A673 (cell line): ENCODE results near the gene SST. TPM values are rescaled to one million over a fixed set of nuclear protein-coding genes. Genes with fewer than 3 reads are reported as not detected.

Source experiments
- BruUV-seq: library from RNA; stranded (reverse); fragments of 400-500 nt; replicated peaks from 2 replicates; lab custom pipeline; 2021; lab: Mats Ljungman, UMichigan
- CTCF ChIA-PET: fragments of 300-600 bp; sonication (Branson Sonifier 250); formaldehyde crosslinking; loops from one replicate; lab custom pipeline; 2022; ENCODE audit warnings: antibody characterized with exemption; lab: Charles Lee
- POLR2A ChIA-PET: fragments of 300-600 bp; sonication (Branson Sonifier 250); formaldehyde crosslinking; loops from one replicate; lab custom pipeline; 2022; ENCODE audit warnings: antibody characterized with exemption; ENCODE audit not compliant: low non-redundant PET; lab: Charles Lee
- DNase-seq: peaks from one replicate; pipeline ENCODE4 v3.0.0-alpha.2; 2015; ENCODE audit warnings: low spot score
- H3K27ac ChIP-seq: fragments of 200-600 bp; sonication (generic); 2 replicates; pipeline ENCODE4 v1.5.1; 2016; ENCODE audit warnings: mixed run types, low read depth, mild to moderate bottlenecking, mixed read lengths, antibody characterized with exemption, low read length; ENCODE audit not compliant: poor library complexity, severe bottlenecking
- H3K27me3 ChIP-seq: fragments of 200-600 bp; sonication (generic); replicated peaks from 2 replicates; pipeline ENCODE4 v1.6.1; 2017; ENCODE audit warnings: mixed run types, low read depth, mild to moderate bottlenecking, mixed read lengths, antibody characterized with exemption, low read length; ENCODE audit not compliant: insufficient read depth, poor library complexity
- H3K36me3 ChIP-seq: fragments of 200-600 bp; sonication (generic); 2 replicates; pipeline ENCODE4 v1.6.1; 2016; ENCODE audit warnings: mixed run types, mild to moderate bottlenecking, mixed read lengths, antibody characterized with exemption, low read length; ENCODE audit not compliant: insufficient read depth, poor library complexity, severe bottlenecking
- H3K4me1 ChIP-seq: fragments of 200-600 bp; sonication (generic); 2 replicates; pipeline ENCODE4 v1.6.1; 2017; ENCODE audit warnings: mixed run types, mild to moderate bottlenecking, mixed read lengths, antibody characterized with exemption, low read length; ENCODE audit not compliant: insufficient read depth, poor library complexity, severe bottlenecking
- H3K4me3 ChIP-seq: fragments of 200-600 bp; sonication (generic); 2 replicates; pipeline ENCODE4 v1.5.1; 2016; ENCODE audit warnings: low read depth, mixed run types, mild to moderate bottlenecking, mixed read lengths, low read length; ENCODE audit not compliant: poor library complexity, severe bottlenecking
- H3K9me3 ChIP-seq: fragments of 200-600 bp; sonication (generic); 2 replicates; pipeline ENCODE4 v1.6.1; 2016; ENCODE audit warnings: mixed run types, low read depth, mild to moderate bottlenecking, mixed read lengths, antibody characterized with exemption, low read length; ENCODE audit not compliant: poor library complexity, severe bottlenecking
- CTCF ChIP-seq: fragments of 300-800, 200-600 bp; sonication (generic); conservative IDR thresholded peaks from 2 replicates; pipeline ENCODE4 v1.5.1; 2017; ENCODE audit warnings: low read depth, mild to moderate bottlenecking, antibody characterized with exemption, low read length, moderate library complexity, mixed read lengths
- EZH2 ChIP-seq: fragments of 200-600 bp; sonication (generic); IDR thresholded peaks from 2 replicates; pipeline ENCODE4 v1.6.1; 2017; ENCODE audit warnings: borderline replicate concordance, low read depth, mild to moderate bottlenecking, mixed read lengths, antibody characterized with exemption, low read length; ENCODE audit not compliant: poor library complexity, severe bottlenecking
- intact Hi-C: fragments of 100-400 bp; cut with micrococcal nuclease; formaldehyde crosslinking; loops from one replicate; pipeline ENCODE4 v1.10.0; 2022; ENCODE audit not compliant: unreplicated experiment
- total RNA-seq: library from RNA; stranded (reverse); gene quantifications from 2 replicates; pipeline ENCODE4 v1.2.3, GENCODE V29; 2021

The SST gene
- total RNA-seq, 1 experiment from 2014 or later: not detected

- no peaks in the 10 kb centered on the region for H3K36me3 ChIP-seq
- BruUV-seq: no TSS peak
- no peak for DNase-seq
- ChIA-PET POLR2A (no interaction called here), CTCF (no interaction called here)
- no peaks in the 10 kb centered on the region for H3K27me3 ChIP-seq
- intact Hi-C loops: no loop called here
- no peak for TF ChIP-seq EZH2
- TF ChIP-seq CTCF: no peak
- no peaks in the 10 kb centered on the region for H3K9me3 ChIP-seq
- H3K4me1 ChIP-seq: no peaks in the 10 kb centered on the region
- H3K4me3 ChIP-seq: no peak overlapping the region
- H3K27ac ChIP-seq: no peak overlapping the region
These were observed 28.6 kb upstream of the SST start for GRCh38 chr3:187698499-187699399.

- ChIA-PET CTCF (no interaction called here), POLR2A (interaction anchor here (0.5 kb wide), 1 partner anchor 1157 kb away, joined by 7 read pairs; no protein-coding TSS in a partner anchor)
- Histone ChIP-seq H3K27me3 (no peaks in the 10 kb centered on the region), H3K36me3 (no peaks in the 10 kb centered on the region), H3K27ac (no peak overlapping the region), H3K4me3 (no peak overlapping the region), H3K9me3 (no peaks in the 10 kb centered on the region), H3K4me1 (no peaks in the 10 kb centered on the region)
- DNase-seq: no peak
- BruUV-seq: no TSS peak
- intact Hi-C loops: no loop called here
- TF ChIP-seq CTCF: no peak
- no peak for TF ChIP-seq EZH2
These were observed 25.8 kb upstream of the SST start for GRCh38 chr3:187696021-187696420.

GRCh38 chr3:187695449-187695848 lies 25.3 kb upstream of the SST start:
- Histone ChIP-seq H3K9me3 (no peaks in the 10 kb centered on the region), H3K27me3 (no peaks in the 10 kb centered on the region), H3K27ac (no peak overlapping the region), H3K4me1 (no peaks in the 10 kb centered on the region), H3K36me3 (no peaks in the 10 kb centered on the region), H3K4me3 (no peak overlapping the region)
- intact Hi-C loops: no loop called here
- TF ChIP-seq CTCF (no peak), EZH2 (no peak)
- ChIA-PET CTCF (no interaction called here), POLR2A (interaction anchor here (0.5 to 0.6 kb wide), 2 partner anchors 50 to 1158 kb away, joined by 3 to 7 read pairs; partner anchors contain the start of gene BCL6)
- no peak for DNase-seq
- no TSS peak for BruUV-seq
